Measurements from ENCODE around the gene CEP44.
"Not testable (repeated sequence)": the region's sequence is repeated elsewhere in the genome, so short reads cannot be mapped to it uniquely, and the experiment has no call there.

Gene CEP44

GRCh38 chr4:174284487-174284886 lies 776 bp downstream of the CEP44 start:
- Histone ChIP-seq H3K27me3 (ENCODE audit: insufficient read depth, low read length, poor library complexity) (no peaks in the 10 kb centered on the region), H3K4me3 (ENCODE audit: low read depth in 1 of 2, low read length in 2 of 2) (peak overlapping the region; percentile 68 to 77), H3K4me2 (ENCODE audit: insufficient read depth, low read length) (peak overlapping the region; percentile 78), H3K4me1 (ENCODE audit: insufficient read depth, low read length) (peaks cover 45% of the 10 kb centered on the region), H2AFZ (ENCODE audit: low read depth, low read length) (peak overlapping the region; percentile 76), H3K9ac (ENCODE audit: low read depth, low read length) (peak overlapping the region; percentile 64), H4K20me1 (ENCODE audit: insufficient read depth, low read length) (no peaks in the 10 kb centered on the region), H3K9me3 (ENCODE audit: insufficient read depth, low read length, severe bottlenecking) (no peaks in the 10 kb centered on the region), H3K79me2 (ENCODE audit: insufficient read depth, low read length) (peaks cover 92% of the 10 kb centered on the region), H3K27ac (ENCODE audit: low read length) (peak overlapping the region; percentile 93), H3K36me3 (ENCODE audit: insufficient read depth, low read length) (peaks cover 4% of the 10 kb centered on the region; the same call in 1 of the 2 replicates)
- DNase-seq = no peak
- ATAC-seq (ENCODE audit: insufficient read depth, low read depth) = no peak
- TF ChIP-seq EZH2 (IDR thresholded peaks at IDR 0.05; ENCODE audit: borderline replicate concordance, low read depth, low read length, severe bottlenecking) (no peak), CTCF (IDR thresholded peaks at IDR 0.05; ENCODE audit: borderline replicate concordance, extremely low read depth, low read length, poor library complexity, severe bottlenecking) (no peak)

GRCh38 chr4:174286870-174287269 lies 3.2 kb downstream of the CEP44 start:
- Histone ChIP-seq H3K9ac (ENCODE audit: low read depth, low read length) (no peak overlapping the region), H3K9me3 (ENCODE audit: insufficient read depth, low read length, severe bottlenecking) (peaks cover 7% of the 10 kb centered on the region), H3K4me3 (ENCODE audit: low read depth in 1 of 2, low read length in 2 of 2) (no peak overlapping the region), H3K4me1 (ENCODE audit: insufficient read depth, low read length) (peaks cover 26% of the 10 kb centered on the region), H3K27me3 (ENCODE audit: insufficient read depth, low read length, poor library complexity) (no peaks in the 10 kb centered on the region), H2AFZ (ENCODE audit: low read depth, low read length) (no peak overlapping the region), H4K20me1 (ENCODE audit: insufficient read depth, low read length) (no peaks in the 10 kb centered on the region), H3K27ac (ENCODE audit: low read length) (no peak overlapping the region), H3K36me3 (ENCODE audit: insufficient read depth, low read length) (peaks cover 2% of the 10 kb centered on the region), H3K4me2 (ENCODE audit: insufficient read depth, low read length) (peak overlapping the region; percentile 78; the same call in 1 of the 2 replicates), H3K79me2 (ENCODE audit: insufficient read depth, low read length) (peaks cover 89% of the 10 kb centered on the region)
- ATAC-seq (ENCODE audit: insufficient read depth, low read depth) (no peak), DNase-seq (no peak)
- TF ChIP-seq CTCF (IDR thresholded peaks at IDR 0.05; ENCODE audit: borderline replicate concordance, extremely low read depth, low read length, poor library complexity, severe bottlenecking) (no peak), EZH2 (IDR thresholded peaks at IDR 0.05; ENCODE audit: borderline replicate concordance, low read depth, low read length, severe bottlenecking) (no peak)

GRCh38 chr4:174292473-174292872 lies 8.8 kb downstream of the CEP44 start:
- no peaks in the 10 kb centered on the region for H3K27me3 ChIP-seq (ENCODE audit: insufficient read depth, low read length, poor library complexity)
- peaks cover 29% of the 10 kb centered on the region for H3K9me3 ChIP-seq (ENCODE audit: insufficient read depth, low read length, severe bottlenecking)
- no peaks in the 10 kb centered on the region for H3K4me1 ChIP-seq (ENCODE audit: insufficient read depth, low read length)
- peaks cover 21% of the 10 kb centered on the region for H3K36me3 ChIP-seq (ENCODE audit: insufficient read depth, low read length)
- H3K4me3 ChIP-seq (ENCODE audit: low read depth in 1 of 2, low read length in 2 of 2) = no peak overlapping the region
- H3K27ac ChIP-seq (ENCODE audit: low read length) = no peak overlapping the region
- H4K20me1 ChIP-seq (ENCODE audit: insufficient read depth, low read length) = no peaks in the 10 kb centered on the region
- H3K79me2 ChIP-seq (ENCODE audit: insufficient read depth, low read length) = peaks cover 68% of the 10 kb centered on the region
- no peak for DNase-seq
- no peak overlapping the region for H2AFZ ChIP-seq (ENCODE audit: low read depth, low read length)
- H3K4me2 ChIP-seq (ENCODE audit: insufficient read depth, low read length) = no peak overlapping the region
- no peak for ATAC-seq (ENCODE audit: insufficient read depth, low read depth)
- H3K9ac ChIP-seq (ENCODE audit: low read depth, low read length) = no peak overlapping the region
- TF ChIP-seq EZH2 (IDR thresholded peaks at IDR 0.05; ENCODE audit: borderline replicate concordance, low read depth, low read length, severe bottlenecking) (no peak), CTCF (IDR thresholded peaks at IDR 0.05; ENCODE audit: borderline replicate concordance, extremely low read depth, low read length, poor library complexity, severe bottlenecking) (no peak)

- not testable (repeated sequence) for H3K4me1 ChIP-seq (ENCODE audit: insufficient read depth, low read length); H3K27me3 ChIP-seq (ENCODE audit: insufficient read depth, low read length, poor library complexity); H3K9ac ChIP-seq (ENCODE audit: low read depth, low read length); ATAC-seq (ENCODE audit: insufficient read depth, low read depth); DNase-seq; H4K20me1 ChIP-seq (ENCODE audit: insufficient read depth, low read length); H3K27ac ChIP-seq (ENCODE audit: low read length); H3K4me2 ChIP-seq (ENCODE audit: insufficient read depth, low read length); H2AFZ ChIP-seq (ENCODE audit: low read depth, low read length); H3K4me3 ChIP-seq (ENCODE audit: low read depth in 1 of 2, low read length in 2 of 2)
- H3K79me2 ChIP-seq (ENCODE audit: insufficient read depth, low read length) = peaks cover 52% of the 10 kb centered on the region
- peaks cover 26% of the 10 kb centered on the region for H3K36me3 ChIP-seq (ENCODE audit: insufficient read depth, low read length)
- H3K9me3 ChIP-seq (ENCODE audit: insufficient read depth, low read length, severe bottlenecking) = peaks cover 29% of the 10 kb centered on the region
Measured at GRCh38 chr4:174294641-174295040, 10.9 kb downstream of the CEP44 start.

GRCh38 chr4:174295142-174295541 lies 11.4 kb downstream of the CEP44 start:
- H3K9me3 ChIP-seq (ENCODE audit: insufficient read depth, low read length, severe bottlenecking) = peaks cover 29% of the 10 kb centered on the region
- not testable (repeated sequence) for H3K27ac ChIP-seq (ENCODE audit: low read length); H3K4me1 ChIP-seq (ENCODE audit: insufficient read depth, low read length); H2AFZ ChIP-seq (ENCODE audit: low read depth, low read length); H3K27me3 ChIP-seq (ENCODE audit: insufficient read depth, low read length, poor library complexity); H3K9ac ChIP-seq (ENCODE audit: low read depth, low read length); H3K4me2 ChIP-seq (ENCODE audit: insufficient read depth, low read length); H3K4me3 ChIP-seq (ENCODE audit: low read depth in 1 of 2, low read length in 2 of 2); H4K20me1 ChIP-seq (ENCODE audit: insufficient read depth, low read length); ATAC-seq (ENCODE audit: insufficient read depth, low read depth); DNase-seq
- H3K79me2 ChIP-seq (ENCODE audit: insufficient read depth, low read length) = peaks cover 47% of the 10 kb centered on the region
- peaks cover 30% of the 10 kb centered on the region for H3K36me3 ChIP-seq (ENCODE audit: insufficient read depth, low read length)

Data from DND-41 (cell line).